OCI-LY7 (cell line): Measurements from ENCODE around the gene AMZ1. TPM values are rescaled to one million over a fixed set of nuclear protein-coding genes. Genes with fewer than 3 reads are reported as not detected.

Experiments used
- BruUV-seq: library from RNA; stranded (reverse); fragments of 400-500 nt; replicated peaks from 2 replicates; lab custom pipeline; 2021; lab: Mats Ljungman, UMichigan
- CTCF ChIA-PET: fragments of 300-600 bp; sonication (Branson Sonifier 250); formaldehyde crosslinking; loops from one replicate; lab custom pipeline; 2022; ENCODE audit warnings: antibody characterized with exemption; ENCODE audit not compliant: unreplicated experiment; lab: Charles Lee
- POLR2A ChIA-PET: fragments of 300-600 bp; sonication (Branson Sonifier 250); formaldehyde crosslinking; loops from one replicate; lab custom pipeline; 2022; ENCODE audit warnings: antibody characterized with exemption; lab: Charles Lee
- DNase-seq: peaks from one replicate; pipeline ENCODE4 v3.0.0-alpha.2; 2015; ENCODE audit warnings: low spot score
- H2AFZ ChIP-seq: fragments of 200-600 bp; sonication (generic), shearing (Covaris generic); 2 replicates; pipeline ENCODE4 v1.6.1; 2014; ENCODE audit warnings: mild to moderate bottlenecking, antibody characterized with exemption, low read length, moderate library complexity
- H3K27ac ChIP-seq: fragments of 200-600 bp; sonication (generic); 2 replicates; pipeline ENCODE4 v1.5.1; 2014; ENCODE audit warnings: mixed run types, low read depth, mild to moderate bottlenecking, moderate library complexity, low read length, inconsistent platforms; ENCODE audit not compliant: poor library complexity, severe bottlenecking
- H3K36me3 ChIP-seq: fragments of 200-600 bp; sonication (generic); 2 replicates; pipeline ENCODE4 v1.6.1; 2014; ENCODE audit warnings: mild to moderate bottlenecking, antibody characterized with exemption, low read length, moderate library complexity, mixed read lengths; ENCODE audit not compliant: insufficient read depth
- H3K4me1 ChIP-seq: fragments of 200-600 bp; sonication (generic); 2 replicates; pipeline ENCODE4 v1.5.1; 2014; ENCODE audit warnings: mild to moderate bottlenecking, low read length; ENCODE audit not compliant: insufficient read depth, poor library complexity, severe bottlenecking
- H3K4me2 ChIP-seq: fragments of 200-600 bp; sonication (generic); 2 replicates; pipeline ENCODE4 v1.6.1; 2014; ENCODE audit warnings: mild to moderate bottlenecking, low read length
- H3K4me3 ChIP-seq: fragments of 200-600 bp; sonication (generic); 2 replicates; pipeline ENCODE4 v1.5.1; 2014; ENCODE audit warnings: mild to moderate bottlenecking, low read depth, low read length; ENCODE audit not compliant: poor library complexity, severe bottlenecking
- H3K79me2 ChIP-seq: fragments of 200-600 bp; sonication (generic); 2 replicates; pipeline ENCODE4 v1.6.1; 2016; ENCODE audit warnings: low read depth, mild to moderate bottlenecking, low read length, moderate library complexity, mixed read lengths; ENCODE audit not compliant: insufficient read depth
- H3K9me2 ChIP-seq: fragments of 200-600 bp; sonication (generic); 2 replicates; pipeline ENCODE4 v1.6.1; 2016; ENCODE audit warnings: mild to moderate bottlenecking, low read length, mixed read lengths; ENCODE audit not compliant: insufficient read depth
- H3K9me3 ChIP-seq: fragments of 200-600 bp; sonication (generic); 2 replicates; pipeline ENCODE4 v1.6.1; 2014; ENCODE audit warnings: mild to moderate bottlenecking, mixed run types, low read length, mixed read lengths
- H4K20me1 ChIP-seq: fragments of 200-600 bp; sonication (generic); 2 replicates; pipeline ENCODE4 v1.6.1; 2014; ENCODE audit warnings: mild to moderate bottlenecking, antibody characterized with exemption, low read length, moderate library complexity, mixed read lengths; ENCODE audit not compliant: insufficient read depth
- CTCF ChIP-seq: fragments of 200-600 bp; sonication (generic); conservative IDR thresholded peaks from 2 replicates; pipeline ENCODE4 v1.5.1; 2014; ENCODE audit warnings: mild to moderate bottlenecking, antibody characterized with exemption, low read length, moderate library complexity, mixed read lengths
- EZH2phosphoT487 ChIP-seq: fragments of 200-600 bp; sonication (generic); IDR thresholded peaks from 2 replicates; pipeline ENCODE4 v1.6.1; 2018; ENCODE audit warnings: low read depth, borderline replicate concordance, mild to moderate bottlenecking, mixed run types, antibody characterized with exemption, low read length, moderate library complexity, mixed read lengths
- intact Hi-C: fragments of 100-400 bp; cut with micrococcal nuclease; formaldehyde crosslinking; loops from one replicate; pipeline ENCODE4 v1.10.0; 2022; ENCODE audit not compliant: unreplicated experiment
- total RNA-seq, 2 experiments: library from RNA; depleted of rRNA in 1 of 2; stranded (reverse); fragments of >200 nt in 1 of 2; shearing (Covaris generic) in 1 of 2; gene quantifications; 2 replicates each; pipeline ENCODE4 v1.2.3, GENCODE V29; 2014 to 2022

The AMZ1 gene
- total RNA-seq, 2 experiments from 2014 or later: 1.4 to 2.7 TPM

- Histone ChIP-seq H3K4me2 (no peak overlapping the region), H2AFZ (no peak overlapping the region), H3K36me3 (no peaks in the 10 kb centered on the region), H3K27ac (no peak overlapping the region), H4K20me1 (no peaks in the 10 kb centered on the region), H3K9me2 (no peaks in the 10 kb centered on the region), H3K9me3 (no peaks in the 10 kb centered on the region), H3K4me1 (no peaks in the 10 kb centered on the region), H3K4me3 (no peak overlapping the region), H3K79me2 (no peaks in the 10 kb centered on the region)
- no peak for DNase-seq
- BruUV-seq: no TSS peak
- CTCF ChIA-PET: interaction anchor here (1.3 kb wide), 1 partner anchor 20 kb away, joined by 3 read pairs; no protein-coding TSS in a partner anchor
- POLR2A ChIA-PET: interaction anchor here (1.0 to 1.1 kb wide), 2 partner anchors 9 to 12 kb away, joined by 3 read pairs; no protein-coding TSS in a partner anchor
- intact Hi-C loops: no loop called here
- TF ChIP-seq CTCF (no peak), EZH2phosphoT487 (no peak)
Observed at GRCh38 chr7:2689343-2689847, 1.4 kb downstream of the AMZ1 start.

GRCh38 chr7:2689951-2690705 lies 2.1 kb downstream of the AMZ1 start:
- Histone ChIP-seq H3K9me2 (no peaks in the 10 kb centered on the region), H3K9me3 (no peaks in the 10 kb centered on the region), H3K4me1 (no peaks in the 10 kb centered on the region), H3K4me2 (no peak overlapping the region), H3K79me2 (no peaks in the 10 kb centered on the region), H4K20me1 (no peaks in the 10 kb centered on the region), H2AFZ (no peak overlapping the region), H3K36me3 (no peaks in the 10 kb centered on the region), H3K27ac (no peak overlapping the region), H3K4me3 (no peak overlapping the region)
- no TSS peak for BruUV-seq
- no peak for DNase-seq
- TF ChIP-seq EZH2phosphoT487 (no peak), CTCF (no peak)
- ChIA-PET CTCF (interaction anchor here (1.0 to 1.3 kb wide), 2 partner anchors 9 to 20 kb away, joined by 3 read pairs; no protein-coding TSS in a partner anchor), POLR2A (interaction anchor here (0.5 to 1.1 kb wide), 3 partner anchors 9 to 131 kb away, joined by 3 to 5 read pairs (median 3); no protein-coding TSS in a partner anchor)
- intact Hi-C loops: no loop called here
